Measurements from ENCODE around the gene CLBA1. TPM values are rescaled to one million over a fixed set of nuclear protein-coding genes. Genes with fewer than 3 reads are reported as not detected.

The CLBA1 gene
- total RNA-seq, 3 donors from 2014 or later, result 6.0 to 8.4 (median 6.9) TPM

GRCh38 chr14:104996032-104996431 is 10.4 kb downstream of the CLBA1 start:
- ATAC-seq (no peak), DNase-seq (peak in 1 of 3 donors; percentile 27)
- TF ChIP-seq, protein P1, sequence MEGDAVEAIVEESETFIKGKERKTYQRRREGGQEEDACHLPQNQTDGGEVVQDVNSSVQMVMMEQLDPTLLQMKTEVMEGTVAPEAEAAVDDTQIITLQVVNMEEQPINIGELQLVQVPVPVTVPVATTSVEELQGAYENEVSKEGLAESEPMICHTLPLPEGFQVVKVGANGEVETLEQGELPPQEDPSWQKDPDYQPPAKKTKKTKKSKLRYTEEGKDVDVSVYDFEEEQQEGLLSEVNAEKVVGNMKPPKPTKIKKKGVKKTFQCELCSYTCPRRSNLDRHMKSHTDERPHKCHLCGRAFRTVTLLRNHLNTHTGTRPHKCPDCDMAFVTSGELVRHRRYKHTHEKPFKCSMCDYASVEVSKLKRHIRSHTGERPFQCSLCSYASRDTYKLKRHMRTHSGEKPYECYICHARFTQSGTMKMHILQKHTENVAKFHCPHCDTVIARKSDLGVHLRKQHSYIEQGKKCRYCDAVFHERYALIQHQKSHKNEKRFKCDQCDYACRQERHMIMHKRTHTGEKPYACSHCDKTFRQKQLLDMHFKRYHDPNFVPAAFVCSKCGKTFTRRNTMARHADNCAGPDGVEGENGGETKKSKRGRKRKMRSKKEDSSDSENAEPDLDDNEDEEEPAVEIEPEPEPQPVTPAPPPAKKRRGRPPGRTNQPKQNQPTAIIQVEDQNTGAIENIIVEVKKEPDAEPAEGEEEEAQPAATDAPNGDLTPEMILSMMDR (IDR thresholded peaks at IDR 0.05), result no peak
- intact Hi-C loops (cut with DNase I, micrococcal nuclease), result no loop called here
- Histone ChIP-seq H3K4me1 (ENCODE audit: low read depth) (no peaks in the 10 kb centered on the region), H3K4me3 (no peak overlapping the region), H3K9me3 (no peaks in the 10 kb centered on the region), H3K36me3 (ENCODE audit: low read depth) (no peaks in the 10 kb centered on the region)

- Histone ChIP-seq H3K4me1 (ENCODE audit: low read depth) (no peaks in the 10 kb centered on the region), H3K4me3 (no peak overlapping the region), H3K9me3 (no peaks in the 10 kb centered on the region), H3K36me3 (ENCODE audit: low read depth) (no peaks in the 10 kb centered on the region)
- TF ChIP-seq, protein P1 (IDR thresholded peaks at IDR 0.05), result no peak
- ATAC-seq, result no peak
- no peak for DNase-seq
- intact Hi-C loops (cut with DNase I, micrococcal nuclease), result no loop called here
Measured at GRCh38 chr14:104996483-104996882, 10.9 kb downstream of the CLBA1 start.

DNA sequence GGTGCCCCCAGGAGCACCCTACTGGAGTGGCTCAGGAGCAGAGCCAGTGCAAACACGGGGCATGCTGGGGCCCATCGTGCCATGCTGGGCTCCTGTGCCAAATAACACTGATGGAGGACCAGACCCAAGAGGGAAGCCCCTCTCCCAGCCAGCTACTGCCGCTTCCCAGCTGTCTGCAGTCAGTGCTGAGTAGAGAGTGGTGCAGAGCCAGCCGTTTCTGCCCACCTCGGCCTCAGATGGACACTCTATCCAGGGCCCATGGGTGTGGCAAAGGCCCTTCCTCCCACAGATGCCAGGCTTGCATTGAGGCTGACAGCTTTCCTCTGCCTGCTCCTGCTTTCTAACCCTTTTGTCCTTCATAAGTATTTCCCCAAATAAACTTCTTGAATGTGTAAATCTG is 13.2 kb downstream of the CLBA1 start:
- no peak for DNase-seq
- no peaks in the 10 kb centered on the region for H3K4me1 ChIP-seq (ENCODE audit: low read depth)
- no peaks in the 10 kb centered on the region for H3K36me3 ChIP-seq (ENCODE audit: low read depth)
- no peaks in the 10 kb centered on the region for H3K9me3 ChIP-seq
- intact Hi-C loops (cut with DNase I, micrococcal nuclease), result no loop called here
- TF ChIP-seq, protein P1 (IDR thresholded peaks at IDR 0.05), result no peak
- no peak overlapping the region for H3K4me3 ChIP-seq
- no peak for ATAC-seq

- Histone ChIP-seq H3K4me3 (no peak overlapping the region), H3K9me3 (no peaks in the 10 kb centered on the region), H3K36me3 (ENCODE audit: low read depth) (no peaks in the 10 kb centered on the region), H3K4me1 (ENCODE audit: low read depth) (no peaks in the 10 kb centered on the region)
- no peak for DNase-seq
- no peak for ATAC-seq
- TF ChIP-seq, protein P1 (IDR thresholded peaks at IDR 0.05), result no peak
- intact Hi-C loops (cut with DNase I, micrococcal nuclease), result no loop called here
Measured at GRCh38 chr14:104999361-104999760, 13.8 kb downstream of the CLBA1 start.

DNA sequence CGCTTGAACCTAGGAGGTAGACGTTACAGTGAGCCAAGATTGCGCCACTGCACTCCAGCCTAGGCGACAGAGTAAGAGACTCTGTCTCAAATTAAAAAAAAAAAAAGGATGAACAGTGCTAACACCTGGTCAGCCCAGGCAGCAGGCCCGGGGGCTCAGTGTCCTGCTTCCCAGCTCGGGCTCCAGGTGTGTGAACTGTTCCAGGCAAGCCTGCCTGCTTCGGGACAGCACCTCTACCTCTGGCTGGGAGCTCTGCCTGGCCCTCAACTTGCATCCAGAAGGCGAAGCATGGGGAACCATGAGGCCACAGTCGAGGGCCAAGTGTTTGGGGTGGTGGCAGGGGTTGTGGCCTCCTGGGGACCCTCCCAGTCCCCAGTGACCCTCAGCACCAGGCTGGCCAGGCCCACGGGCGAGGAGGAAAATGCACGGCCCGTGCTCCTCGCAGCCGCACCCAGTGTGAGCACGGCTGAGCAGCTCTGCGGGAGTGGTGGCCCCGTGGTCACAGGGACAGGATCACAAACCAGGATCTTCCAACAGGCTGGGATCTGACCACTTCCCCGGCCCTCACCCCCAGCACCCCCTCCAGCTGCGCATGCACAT is 19.8 kb downstream of the CLBA1 start:
- Histone ChIP-seq H3K4me1 (ENCODE audit: low read depth) (no peaks in the 10 kb centered on the region), H3K9me3 (no peaks in the 10 kb centered on the region), H3K36me3 (ENCODE audit: low read depth) (no peaks in the 10 kb centered on the region), H3K4me3 (no peak overlapping the region)
- DNase-seq, result no peak
- TF ChIP-seq, protein P1 (IDR thresholded peaks at IDR 0.05), result no peak
- peak; percentile 9 for ATAC-seq
- intact Hi-C loops (cut with DNase I, micrococcal nuclease), result no loop called here

All from mucosa of descending colon (tissue), 3 donors.